Renal cortical epithelial cell (primary cell): Measurements from ENCODE around the gene MRPL54. TPM values are rescaled to one million over a fixed set of nuclear protein-coding genes. Genes with fewer than 3 reads are reported as not detected.

ENCODE experiments used
- DNase-seq: peaks from one replicate; pipeline ENCODE4 v3.0.0-alpha.2; 2011; ENCODE audit warnings: low read depth
- total RNA-seq: library from RNA; depleted of rRNA; stranded (reverse); fragments of >200 nt; gene quantifications from 2 replicates; pipeline ENCODE4 v1.2.3, GENCODE V29; 2014

The MRPL54 gene
- total RNA-seq, 1 donor from 2014 or later = 14.9 TPM

GRCh38 chr19:3785451-3785937, 23.0 kb downstream of the MRPL54 start:
- DNase-seq = no peak

- DNase-seq = no peak
Observed at GRCh38 chr19:3785938-3786824, 23.7 kb downstream of the MRPL54 start, which contains the start of gene MATK. MATK (minus strand) TSS chr19:3786381; CDS start chr19:3785135, 1,246 bp downstream.

GRCh38 chr19:3788996-3789778, 26.7 kb downstream of the MRPL54 start:
- no peak for DNase-seq

- no peak for DNase-seq
Observed at GRCh38 chr19:3790209-3790734, 27.8 kb downstream of the MRPL54 start.

GRCh38 chr19:3790941-3791340, 28.5 kb downstream of the MRPL54 start:
- no peak for DNase-seq

GRCh38 chr19:3792114-3792513, 29.6 kb downstream of the MRPL54 start:
- no peak for DNase-seq

GRCh38 chr19:3793799-3794198, 31.3 kb downstream of the MRPL54 start:
- no peak for DNase-seq

GRCh38 chr19:3796358-3796757, 33.9 kb downstream of the MRPL54 start:
- DNase-seq = no peak

- DNase-seq = no peak
Observed at GRCh38 chr19:3798137-3798536, 35.7 kb downstream of the MRPL54 start.

GRCh38 chr19:3800996-3801395, 38.5 kb downstream of the MRPL54 start:
- no peak for DNase-seq

- DNase-seq = no peak
Observed at GRCh38 chr19:3801412-3802096, 39.1 kb downstream of the MRPL54 start.

- DNase-seq = no peak
Observed at GRCh38 chr19:3803114-3803888, 40.8 kb downstream of the MRPL54 start.

- DNase-seq = no peak
Observed at GRCh38 chr19:3803986-3804385, 41.5 kb downstream of the MRPL54 start.

GRCh38 chr19:3804429-3804828, 41.9 kb downstream of the MRPL54 start:
- no peak for DNase-seq

GRCh38 chr19:3805859-3806258, 43.4 kb downstream of the MRPL54 start:
- no peak for DNase-seq

- no peak for DNase-seq
Observed at GRCh38 chr19:3807131-3807480, 44.6 kb downstream of the MRPL54 start.

- DNase-seq = no peak
Observed at GRCh38 chr19:3807574-3808354, 45.3 kb downstream of the MRPL54 start.

- DNase-seq = no peak
Observed at GRCh38 chr19:3808420-3809143, 46.1 kb downstream of the MRPL54 start.

- DNase-seq = no peak
Observed at GRCh38 chr19:3809881-3810707, 47.6 kb downstream of the MRPL54 start.
